ENCODE data around the gene DEDD. TPM values are rescaled to one million over a fixed set of nuclear protein-coding genes. Genes with fewer than 3 reads are reported as not detected.

DEDD gene
- total and polyA plus RNA-seq, 2 of the 4 experiments (the other 2 are of a cell fraction) = 40.2 to 47.9 TPM

GRCh38 chr1:161174911-161175310 is 42.4 kb upstream of the DEDD start:
- in situ Hi-C loops (cut with MboI; ENCODE audit: low sequenced_read_pairs) (no loop called here), intact Hi-C loops (cut with micrococcal nuclease) (no loop called here), dilution Hi-C loops (cut with HindIII; ENCODE audit: low sequenced_read_pairs, unreplicated experiment) (no loop called here)
- Histone ChIP-seq H3K9me3 (ENCODE audit: control insufficient read depth, insufficient read depth, low read length) (no peaks in the 10 kb centered on the region), H3K9me1 (ENCODE audit: insufficient read depth, low read length) (peaks cover 11% of the 10 kb centered on the region), H4K8ac (ENCODE audit: low read depth in 2 of 2, low read length in 2 of 2) (no peak overlapping the region), H2AK9ac (replicated peaks; ENCODE audit: low read depth, low read length, poor library complexity) (no peak overlapping the region), H3K14ac (replicated peaks; ENCODE audit: low read depth, low read length) (no peak overlapping the region), H2AK5ac (ENCODE audit: low read depth, low read length) (no peak overlapping the region), H4K5ac (ENCODE audit: low read depth, low read length) (no peak overlapping the region), H3K4me3 (ENCODE audit: insufficient read depth, low read depth, low read length) (no peak overlapping the region), H3K23ac (ENCODE audit: low read depth, low read length) (no peak overlapping the region), H2BK5ac (ENCODE audit: low read depth, low read length, poor library complexity, severe bottlenecking) (no peak overlapping the region), H2BK15ac (ENCODE audit: low read depth, low read length) (no peak overlapping the region), H2BK120ac (ENCODE audit: low read depth, low read length) (no peak overlapping the region), H2BK20ac (ENCODE audit: low read depth, low read length) (no peak overlapping the region), H3K4me2 (ENCODE audit: low read depth, low read length) (no peak overlapping the region), H3K27me3 (ENCODE audit: control insufficient read depth, insufficient read depth, low read length) (no peaks in the 10 kb centered on the region), H3K4ac (ENCODE audit: low read depth, low read length) (no peak overlapping the region), H3K27ac (ENCODE audit: insufficient read depth, low read length) (no peak overlapping the region), H4K91ac (ENCODE audit: insufficient read depth, low read depth, low read length) (no peak overlapping the region), H3K4me1 (ENCODE audit: control insufficient read depth, insufficient read depth, low read length) (peaks cover 17% of the 10 kb centered on the region), H2AFZ (replicated peaks; ENCODE audit: low read length, poor library complexity) (no peak overlapping the region), H3K18ac (ENCODE audit: low read depth, low read length) (no peak overlapping the region), H3K56ac (ENCODE audit: extremely low read depth, insufficient read depth, low read length) (no peak overlapping the region), H3K9ac (ENCODE audit: low read depth, low read length) (no peak overlapping the region), H3K79me1 (ENCODE audit: low read depth in 1 of 2, low read length in 2 of 2) (peaks cover 14 to 43% of the 10 kb centered on the region in 2 experiments), H3K36me3 (ENCODE audit: control insufficient read depth, insufficient read depth, low read length) (peaks cover 40% of the 10 kb centered on the region), H4K20me1 (ENCODE audit: insufficient read depth, low read length) (peaks cover 13% of the 10 kb centered on the region; the same call in 1 of the 2 replicates)
- DNase-seq = no peak
- no peak for TF ChIP-seq BHLHE40 (IDR thresholded peaks at IDR 0.05; ENCODE audit: low read depth, low read length)
- TF ChIP-seq CEBPB (IDR thresholded peaks at IDR 0.05; ENCODE audit: low read depth, low read length) = no peak
- no peak for TF ChIP-seq ELK1 (IDR thresholded peaks at IDR 0.05; ENCODE audit: borderline replicate concordance, low read depth, low read length)
- no peak for TF ChIP-seq MAFK (IDR thresholded peaks at IDR 0.05; ENCODE audit: low read depth, low read length)
- TF ChIP-seq RFX5 (IDR thresholded peaks at IDR 0.05; ENCODE audit: low read depth, low read length) = no peak
- no peak for TF ChIP-seq MAZ (IDR thresholded peaks at IDR 0.05; ENCODE audit: borderline replicate concordance, low read depth, low read length)
- no peak for TF ChIP-seq RCOR1 (IDR thresholded peaks at IDR 0.05; ENCODE audit: insufficient replicate concordance, low read length)
- BruUV-seq (replicated peaks) = no TSS peak
- ChIA-PET CTCF (no interaction called here), POLR2A (ENCODE audit: unreplicated experiment) (no interaction called here)
- 100% methylated on average over 7 of the region's 11 CpGs; no CpG with 5 or more reads in 1 of the 2 experiments for WGBS, 2 experiments (ENCODE audit: extremely low coverage in 2 of 2, insufficient read length in 1 of 2)
- no peak for ATAC-seq (ENCODE audit: low read depth)
